Stimulated activated CD4-positive, alpha-beta T cell treated with anti-CD3 and anti-CD28 coated beads, Interleukin-4, amount 100 ng/mL, for 24 hours (primary cell): Measurements from ENCODE around the gene ST7L.
"Not testable (repeated sequence)": the region's sequence is repeated elsewhere in the genome, so short reads cannot be mapped to it uniquely, and the experiment has no call there.

Experiments
- DNase-seq: peaks from one replicate; pipeline ENCODE4 v3.0.0-alpha.2; 2020

The ST7L gene

DNA sequence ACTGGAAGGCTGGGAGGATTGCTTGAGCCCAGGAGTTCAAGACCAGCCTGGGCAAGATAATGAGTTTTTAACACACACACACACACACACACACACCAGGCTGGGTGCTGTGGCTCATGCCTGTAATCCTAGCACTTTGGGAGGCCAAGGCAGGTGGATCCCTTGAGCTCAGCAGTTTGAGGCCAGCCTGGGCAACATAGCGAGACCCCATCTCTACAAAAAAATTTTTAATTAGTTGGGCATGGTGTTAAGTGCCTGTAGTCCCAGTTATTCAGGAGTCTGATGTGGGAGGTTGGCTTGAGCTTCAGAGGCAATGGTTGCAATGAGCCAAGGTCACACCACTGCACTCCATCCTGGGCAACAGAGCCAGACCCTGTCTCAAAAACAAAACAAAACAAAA is 132.9 kb downstream of the ST7L start:
- DNase-seq: not testable (repeated sequence)

- DNase-seq: no peak
These were observed 140.6 kb downstream of the ST7L start for GRCh38 chr1:112478314-112478713.

GRCh38 chr1:112477550-112477949 is 141.4 kb downstream of the ST7L start:
- no peak for DNase-seq
